Left ventricle myocardium inferior (tissue), 1 donor: ENCODE results near the gene PBX3. TPM values are rescaled to one million over a fixed set of nuclear protein-coding genes. Genes with fewer than 3 reads are reported as not detected.

ENCODE experiments used
- DNase-seq: peaks from one replicate; pipeline ENCODE4 v3.0.0-alpha.2; 2020
- H3K27ac ChIP-seq: fragments of 200-600 bp; replicated peaks from 2 replicates; pipeline ENCODE4 v1.8.0; 2021
- H3K27me3 ChIP-seq: fragments of 200-600 bp; 2 replicates; pipeline ENCODE4 v1.8.0; 2021; ENCODE audit warnings: low read depth
- H3K36me3 ChIP-seq: fragments of 200-600 bp; 2 replicates; pipeline ENCODE4 v1.8.0; 2021
- H3K4me1 ChIP-seq: fragments of 200-600 bp; 2 replicates; pipeline ENCODE4 v1.8.0; 2021
- H3K4me3 ChIP-seq: fragments of 200-600 bp; 2 replicates; pipeline ENCODE4 v1.8.0; 2021; ENCODE audit warnings: mild to moderate bottlenecking, moderate library complexity
- H3K9me3 ChIP-seq: fragments of 200-600 bp; replicated peaks from 2 replicates; pipeline ENCODE4 v1.8.0; 2021
- CTCF ChIP-seq: fragments of 200-600 bp; IDR thresholded peaks from 2 replicates; pipeline ENCODE4 v1.8.0; 2021; ENCODE audit warnings: antibody characterized with exemption, mild to moderate bottlenecking, borderline replicate concordance
- intact Hi-C: fragments of 100-400 bp; cut with micrococcal nuclease; formaldehyde crosslinking; loops from one replicate; pipeline ENCODE4 v1.11.0; 2022
- total RNA-seq: library from RNA; stranded (reverse); fragmentation: NEBNext Ultra II Directional; extraction: Animal tissue kit (Norgen Biotek cat#: 25700); gene quantifications from one replicate; pipeline ENCODE4 v1.2.1, GENCODE V29; 2021
- donor health status: DM: no; HTN: yes; CAD: no; lungs with severe emphysema.

The PBX3 gene
- total RNA-seq, 1 donor from 2014 or later = 44.2 TPM

- Histone ChIP-seq H3K4me3 (no peak overlapping the region), H3K36me3 (no peaks in the 10 kb centered on the region), H3K27ac (no peak overlapping the region), H3K4me1 (no peaks in the 10 kb centered on the region), H3K9me3 (no peaks in the 10 kb centered on the region), H3K27me3 (peaks cover 34% of the 10 kb centered on the region)
- DNase-seq = no peak
- no peak for TF ChIP-seq CTCF
- intact Hi-C loops = no loop called here
Observed at GRCh38 chr9:125991886-125992529, 244.8 kb downstream of the PBX3 start.

GRCh38 chr9:125992557-125992956 is 245.4 kb downstream of the PBX3 start:
- intact Hi-C loops = no loop called here
- Histone ChIP-seq H3K36me3 (no peaks in the 10 kb centered on the region), H3K27me3 (peaks cover 39% of the 10 kb centered on the region), H3K4me3 (no peak overlapping the region), H3K27ac (no peak overlapping the region), H3K4me1 (no peaks in the 10 kb centered on the region), H3K9me3 (no peaks in the 10 kb centered on the region)
- DNase-seq = no peak
- no peak for TF ChIP-seq CTCF

GRCh38 chr9:125993466-125993865 is 246.3 kb downstream of the PBX3 start:
- Histone ChIP-seq H3K4me3 (no peak overlapping the region), H3K27me3 (peaks cover 48% of the 10 kb centered on the region), H3K4me1 (no peaks in the 10 kb centered on the region), H3K9me3 (no peaks in the 10 kb centered on the region), H3K27ac (no peak overlapping the region), H3K36me3 (no peaks in the 10 kb centered on the region)
- TF ChIP-seq CTCF = no peak
- intact Hi-C loops = no loop called here
- DNase-seq = no peak

GRCh38 chr9:125994066-125994943 is 247.1 kb downstream of the PBX3 start:
- no peak for TF ChIP-seq CTCF
- H3K4me1 ChIP-seq = no peaks in the 10 kb centered on the region
- H3K36me3 ChIP-seq = no peaks in the 10 kb centered on the region
- H3K27ac ChIP-seq = no peak overlapping the region
- H3K27me3 ChIP-seq = peaks cover 49% of the 10 kb centered on the region
- H3K9me3 ChIP-seq = no peaks in the 10 kb centered on the region
- intact Hi-C loops = no loop called here
- no peak overlapping the region for H3K4me3 ChIP-seq
- no peak for DNase-seq

GRCh38 chr9:125995006-125995405 is 247.8 kb downstream of the PBX3 start:
- DNase-seq = no peak
- Histone ChIP-seq H3K9me3 (no peaks in the 10 kb centered on the region), H3K36me3 (no peaks in the 10 kb centered on the region), H3K4me3 (no peak overlapping the region), H3K27me3 (peaks cover 49% of the 10 kb centered on the region), H3K27ac (no peak overlapping the region), H3K4me1 (no peaks in the 10 kb centered on the region)
- intact Hi-C loops = no loop called here
- no peak for TF ChIP-seq CTCF
